IPS DF 6.9 (cell line): ENCODE measurements around the gene ADGRV1.

Source experiments
- DNase-seq: peaks from one replicate; pipeline ENCODE4 v3.0.0-alpha.2; 2013; ENCODE audit warnings: low read depth, low spot score
- H3K27ac ChIP-seq: one replicate; pipeline ENCODE4 v1.5.1; 2013; ENCODE audit warnings: low read length, control low read depth
- H3K27me3 ChIP-seq: 2 replicates; pipeline ENCODE4 v1.6.1; 2013; ENCODE audit warnings: mild to moderate bottlenecking, low read length; ENCODE audit not compliant: control insufficient read depth, insufficient read depth
- H3K36me3 ChIP-seq: 2 replicates; pipeline ENCODE4 v1.6.1; 2013; ENCODE audit warnings: low read length; ENCODE audit not compliant: control insufficient read depth, insufficient read depth
- H3K4me1 ChIP-seq: 2 replicates; pipeline ENCODE4 v1.6.1; 2013; ENCODE audit warnings: low read length; ENCODE audit not compliant: control insufficient read depth, insufficient read depth
- H3K4me3 ChIP-seq: 2 replicates; pipeline ENCODE4 v1.5.1; 2013; ENCODE audit warnings: mild to moderate bottlenecking, low read length
- H3K9me3 ChIP-seq: 2 replicates; pipeline ENCODE4 v1.6.1; 2013; ENCODE audit warnings: low read length, inconsistent platforms; ENCODE audit not compliant: control insufficient read depth, insufficient read depth
- WGBS: extraction: QIAGEN DNeasy Blood & Tissue Kit; methylation state at CpG from one replicate; pipeline ENCODE4 v1.1.7; 2013; ENCODE audit warnings: mixed read lengths, missing lambda C conversion rate; ENCODE audit not compliant: insufficient read length, insufficient coverage; 5-methylcytosine and 5-hydroxymethylcytosine counted together

The ADGRV1 gene

GRCh38 chr5:91106842-91107511, 548.4 kb downstream of the ADGRV1 start:
- Histone ChIP-seq H3K4me1 (no peaks in the 10 kb centered on the region), H3K27me3 (no peaks in the 10 kb centered on the region), H3K27ac (no peak overlapping the region), H3K36me3 (no peaks in the 10 kb centered on the region), H3K4me3 (no peak overlapping the region), H3K9me3 (no peaks in the 10 kb centered on the region)
- 100% methylated on average over 1 of the region's 8 CpGs for WGBS
- no peak for DNase-seq

GRCh38 chr5:91109634-91110033, 551.0 kb downstream of the ADGRV1 start:
- H3K4me1 ChIP-seq: no peaks in the 10 kb centered on the region; the same call in 1 of the 2 replicates
- no CpG with 5 or more reads among the region's 1 CpG for WGBS
- H3K4me3 ChIP-seq: no peak overlapping the region
- H3K27me3 ChIP-seq: no peaks in the 10 kb centered on the region
- no peak overlapping the region for H3K27ac ChIP-seq
- DNase-seq: no peak
- H3K9me3 ChIP-seq: no peaks in the 10 kb centered on the region
- H3K36me3 ChIP-seq: no peaks in the 10 kb centered on the region

GRCh38 chr5:91110686-91111085, 552.1 kb downstream of the ADGRV1 start:
- H3K36me3 ChIP-seq: no peaks in the 10 kb centered on the region
- no peaks in the 10 kb centered on the region for H3K9me3 ChIP-seq
- H3K4me3 ChIP-seq: no peak overlapping the region
- no peak overlapping the region for H3K27ac ChIP-seq
- H3K27me3 ChIP-seq: no peaks in the 10 kb centered on the region
- no peak for DNase-seq
- H3K4me1 ChIP-seq: no peaks in the 10 kb centered on the region; the same call in 1 of the 2 replicates
- WGBS: no CpG with 5 or more reads among the region's 5 CpGs

GRCh38 chr5:91111473-91112238, 553.1 kb downstream of the ADGRV1 start:
- H3K36me3 ChIP-seq: no peaks in the 10 kb centered on the region
- no peak overlapping the region for H3K4me3 ChIP-seq
- H3K9me3 ChIP-seq: no peaks in the 10 kb centered on the region
- DNase-seq: no peak
- H3K4me1 ChIP-seq: no peaks in the 10 kb centered on the region; the same call in 1 of the 2 replicates
- no CpG with 5 or more reads among the region's 2 CpGs for WGBS
- no peaks in the 10 kb centered on the region for H3K27me3 ChIP-seq
- no peak overlapping the region for H3K27ac ChIP-seq

- Histone ChIP-seq H3K4me1 (no peaks in the 10 kb centered on the region; the same call in 1 of the 2 replicates), H3K9me3 (no peaks in the 10 kb centered on the region), H3K36me3 (no peaks in the 10 kb centered on the region), H3K27me3 (no peaks in the 10 kb centered on the region), H3K27ac (no peak overlapping the region), H3K4me3 (no peak overlapping the region)
- WGBS: no CpG with 5 or more reads among the region's 2 CpGs
- DNase-seq: no peak
These were observed 556.1 kb downstream of the ADGRV1 start for GRCh38 chr5:91114658-91115057.

GRCh38 chr5:91118354-91118753, 559.8 kb downstream of the ADGRV1 start:
- Histone ChIP-seq H3K4me1 (no peaks in the 10 kb centered on the region), H3K27ac (no peak overlapping the region), H3K4me3 (no peak overlapping the region), H3K27me3 (no peaks in the 10 kb centered on the region), H3K36me3 (no peaks in the 10 kb centered on the region), H3K9me3 (no peaks in the 10 kb centered on the region)
- no peak for DNase-seq
- WGBS: no CpG with 5 or more reads among the region's 3 CpGs

GRCh38 chr5:91118796-91119195, 560.2 kb downstream of the ADGRV1 start:
- H3K9me3 ChIP-seq: no peaks in the 10 kb centered on the region
- no peaks in the 10 kb centered on the region for H3K36me3 ChIP-seq
- H3K27ac ChIP-seq: no peak overlapping the region
- H3K27me3 ChIP-seq: no peaks in the 10 kb centered on the region
- no peak overlapping the region for H3K4me3 ChIP-seq
- DNase-seq: no peak
- no peaks in the 10 kb centered on the region for H3K4me1 ChIP-seq

- Histone ChIP-seq H3K4me3 (no peak overlapping the region), H3K36me3 (no peaks in the 10 kb centered on the region), H3K27ac (no peak overlapping the region), H3K4me1 (no peaks in the 10 kb centered on the region), H3K27me3 (no peaks in the 10 kb centered on the region), H3K9me3 (no peaks in the 10 kb centered on the region)
- DNase-seq: no peak
- WGBS: no CpG with 5 or more reads among the region's 4 CpGs
These were observed 560.6 kb downstream of the ADGRV1 start for GRCh38 chr5:91119217-91119616.

- DNase-seq: no peak
- no peak overlapping the region for H3K4me3 ChIP-seq
- no peaks in the 10 kb centered on the region for H3K36me3 ChIP-seq
- no peak overlapping the region for H3K27ac ChIP-seq
- no CpG with 5 or more reads among the region's 6 CpGs for WGBS
- H3K4me1 ChIP-seq: no peaks in the 10 kb centered on the region
- H3K27me3 ChIP-seq: no peaks in the 10 kb centered on the region
- no peaks in the 10 kb centered on the region for H3K9me3 ChIP-seq
These were observed 561.6 kb downstream of the ADGRV1 start for GRCh38 chr5:91119981-91120850.

GRCh38 chr5:91121347-91121993, 562.9 kb downstream of the ADGRV1 start:
- Histone ChIP-seq H3K9me3 (no peaks in the 10 kb centered on the region), H3K36me3 (no peaks in the 10 kb centered on the region), H3K4me1 (no peaks in the 10 kb centered on the region), H3K27ac (no peak overlapping the region), H3K4me3 (no peak overlapping the region), H3K27me3 (no peaks in the 10 kb centered on the region)
- whole genome bisulfite sequencing: no CpG with 5 or more reads among the region's 7 CpGs
- no peak for DNase-seq
